Measurements from ENCODE around the gene GPR17.

The GPR17 gene

GRCh38 chr2:127614731-127615130 is 31.2 kb upstream of the GPR17 start:
- no peak for DNase-seq

DNA sequence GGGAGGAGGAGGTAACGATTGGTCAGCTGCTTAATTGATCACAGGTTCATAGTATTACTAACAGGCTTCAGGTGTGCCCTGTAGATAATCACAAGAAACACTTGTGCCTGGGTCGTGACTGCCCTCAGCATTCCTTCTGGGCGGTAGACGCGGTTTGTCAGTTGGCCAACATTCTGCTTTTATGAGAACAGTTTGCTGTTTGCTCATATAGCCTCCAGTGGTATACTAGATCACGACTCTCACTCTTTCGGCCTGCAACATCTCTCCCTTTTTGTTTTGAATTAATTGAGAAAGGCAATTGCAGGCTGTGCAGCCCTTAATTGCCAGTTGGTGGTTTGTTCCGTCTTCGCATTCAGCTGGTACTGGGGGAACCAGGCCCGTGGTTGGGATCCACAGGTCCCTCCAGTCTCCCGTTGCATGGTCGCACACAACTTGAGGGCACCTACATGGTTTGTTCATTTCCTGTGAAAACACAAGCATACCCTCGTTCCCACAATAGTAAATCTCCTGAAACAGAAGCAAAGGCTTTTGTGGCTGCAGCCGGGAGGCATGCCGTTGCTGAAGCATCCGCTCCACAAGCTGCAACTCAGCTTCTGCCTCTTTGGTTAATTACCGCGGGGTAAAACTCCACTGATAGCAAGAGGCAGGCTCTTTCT is 30.3 kb upstream of the GPR17 start:
- no peak for DNase-seq

- DNase-seq, result no peak
Observed at GRCh38 chr2:127618551-127619202, 27.3 kb upstream of the GPR17 start.

- DNase-seq, result no peak
Observed at GRCh38 chr2:127619203-127619590, 26.8 kb upstream of the GPR17 start.

DNA sequence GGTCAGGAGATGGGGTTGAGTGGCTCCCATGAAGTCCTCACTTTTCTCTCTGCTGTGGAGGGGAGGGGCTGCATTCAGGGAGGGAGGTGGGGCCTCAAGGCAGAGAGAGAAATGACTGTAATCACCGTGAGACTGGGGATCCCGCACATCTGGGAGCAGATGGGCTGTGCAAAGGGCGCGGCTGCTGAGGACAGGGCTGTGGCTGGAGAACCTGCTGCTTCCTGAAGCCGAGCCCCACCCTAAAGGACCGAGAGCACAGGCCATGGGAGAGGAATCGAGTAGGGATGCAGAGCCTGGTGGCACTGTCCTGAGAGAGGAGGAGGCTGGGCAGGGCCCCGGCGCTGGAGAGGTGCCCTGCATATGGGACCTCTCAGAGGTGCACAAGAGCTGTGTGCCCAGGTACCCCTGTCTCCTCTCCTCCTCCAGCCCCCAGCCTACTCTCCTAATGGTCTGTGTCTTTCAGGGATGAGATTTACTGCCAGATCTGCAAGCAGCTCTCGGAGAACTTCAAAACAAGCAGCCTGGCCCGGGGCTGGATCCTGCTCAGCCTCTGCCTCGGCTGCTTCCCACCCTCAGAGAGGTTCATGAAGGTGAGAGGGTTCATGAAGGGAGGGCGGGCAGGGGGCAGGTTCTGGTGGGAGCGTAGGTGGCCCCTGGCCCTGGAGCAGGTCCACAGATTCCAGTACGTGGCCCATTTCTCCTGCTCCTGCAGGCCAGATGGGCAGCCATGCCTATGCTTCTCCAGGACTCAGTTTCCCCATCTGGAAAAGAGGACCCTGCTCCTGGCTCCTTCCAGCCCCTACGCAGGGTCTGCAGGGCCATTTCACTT is 25.9 kb upstream of the GPR17 start:
- no peak for DNase-seq

- DNase-seq, result no peak
Observed at GRCh38 chr2:127620866-127621265, 25.1 kb upstream of the GPR17 start.

DNA sequence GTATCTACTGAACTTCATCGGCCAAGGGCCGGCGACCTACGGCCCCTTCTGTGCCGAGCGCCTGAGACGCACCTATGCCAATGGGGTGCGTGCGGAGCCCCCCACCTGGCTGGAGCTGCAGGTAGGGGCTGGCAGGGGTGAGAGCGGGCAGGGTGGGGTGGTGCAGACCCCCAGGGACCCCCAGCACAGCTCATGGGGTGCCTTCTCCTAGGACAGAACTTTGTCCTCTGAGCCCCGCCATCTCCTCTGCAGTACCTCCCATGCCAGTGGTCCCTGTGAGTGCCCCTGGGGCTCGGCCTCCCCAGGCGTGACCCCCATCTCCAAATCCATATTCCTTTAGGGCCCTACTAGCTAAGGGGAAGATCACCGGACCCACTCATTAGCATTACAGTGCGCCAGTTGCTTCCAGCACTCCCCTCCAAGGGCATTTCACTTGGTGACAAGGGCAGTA is 23.9 kb upstream of the GPR17 start:
- DNase-seq, result no peak

- DNase-seq, result no peak
Observed at GRCh38 chr2:127622561-127623387, 23.2 kb upstream of the GPR17 start.

GRCh38 chr2:127623388-127624319 is 22.3 kb upstream of the GPR17 start:
- no peak for DNase-seq

- DNase-seq, result no peak
Observed at GRCh38 chr2:127624320-127624755, 21.6 kb upstream of the GPR17 start.

- no peak for DNase-seq
Observed at GRCh38 chr2:127624756-127625571, 21.0 kb upstream of the GPR17 start.

DNA sequence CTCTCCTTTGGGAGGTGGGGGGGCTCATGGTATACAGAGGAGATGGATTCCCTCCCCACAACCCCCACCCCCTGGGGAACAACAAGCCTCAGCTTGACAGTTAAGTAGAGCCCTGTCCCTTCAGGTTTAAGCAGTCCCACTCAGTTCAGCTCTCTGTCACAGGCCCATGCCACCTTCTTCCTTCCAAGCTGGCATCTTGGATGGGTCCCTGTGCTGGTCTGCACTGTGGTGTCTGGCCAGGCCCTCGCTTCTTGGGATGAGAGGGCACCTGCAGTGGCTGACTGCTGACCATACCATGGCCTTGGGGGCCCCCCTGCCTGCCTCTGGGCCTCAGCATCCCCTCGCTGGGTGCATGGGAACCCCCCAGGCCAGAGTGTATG is 20.4 kb upstream of the GPR17 start:
- DNase-seq, result no peak

GRCh38 chr2:127626175-127626574 is 19.8 kb upstream of the GPR17 start:
- DNase-seq, result no peak

GRCh38 chr2:127626917-127627739 is 18.8 kb upstream of the GPR17 start:
- DNase-seq, result no peak

DNA sequence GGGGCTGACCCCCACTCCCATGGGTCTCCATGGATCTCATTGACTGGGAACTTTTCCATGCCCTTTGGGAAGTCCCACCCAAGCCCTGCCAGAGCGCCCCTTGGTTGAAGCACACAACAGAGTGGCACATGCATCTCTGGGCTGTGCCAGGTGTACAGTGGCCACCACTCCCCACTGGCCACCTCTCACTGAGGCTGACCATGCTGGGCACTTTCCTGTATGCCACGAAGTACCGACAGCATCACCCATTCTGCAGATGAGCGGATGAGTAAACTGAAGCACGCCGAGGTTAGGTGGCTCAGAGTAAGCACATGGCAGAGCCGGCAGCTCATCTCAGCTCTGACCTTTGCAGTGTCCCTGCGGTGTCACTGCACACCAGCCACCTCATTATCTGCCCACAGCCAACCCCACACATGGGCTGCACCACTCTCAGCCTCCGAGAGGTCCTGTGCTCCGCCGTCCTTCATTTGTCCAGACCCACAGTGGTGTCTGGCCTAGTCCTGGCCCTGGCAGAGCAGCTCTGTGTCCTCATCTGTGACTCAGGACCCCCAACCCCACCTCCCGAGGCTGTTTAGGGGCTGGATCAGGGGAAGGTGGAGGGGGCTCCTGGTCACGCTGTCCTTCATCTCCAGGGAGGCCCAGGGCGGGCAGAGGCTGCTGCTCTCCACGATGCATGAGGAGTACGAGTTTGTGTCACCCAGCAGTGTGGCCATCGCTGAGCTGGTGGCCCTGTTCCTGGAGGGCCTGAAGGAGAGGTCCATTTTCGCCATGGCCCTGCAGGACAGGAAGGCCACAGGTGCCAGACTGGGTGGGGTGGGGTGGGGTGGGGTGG is 18.0 kb upstream of the GPR17 start:
- DNase-seq, result no peak

DNA sequence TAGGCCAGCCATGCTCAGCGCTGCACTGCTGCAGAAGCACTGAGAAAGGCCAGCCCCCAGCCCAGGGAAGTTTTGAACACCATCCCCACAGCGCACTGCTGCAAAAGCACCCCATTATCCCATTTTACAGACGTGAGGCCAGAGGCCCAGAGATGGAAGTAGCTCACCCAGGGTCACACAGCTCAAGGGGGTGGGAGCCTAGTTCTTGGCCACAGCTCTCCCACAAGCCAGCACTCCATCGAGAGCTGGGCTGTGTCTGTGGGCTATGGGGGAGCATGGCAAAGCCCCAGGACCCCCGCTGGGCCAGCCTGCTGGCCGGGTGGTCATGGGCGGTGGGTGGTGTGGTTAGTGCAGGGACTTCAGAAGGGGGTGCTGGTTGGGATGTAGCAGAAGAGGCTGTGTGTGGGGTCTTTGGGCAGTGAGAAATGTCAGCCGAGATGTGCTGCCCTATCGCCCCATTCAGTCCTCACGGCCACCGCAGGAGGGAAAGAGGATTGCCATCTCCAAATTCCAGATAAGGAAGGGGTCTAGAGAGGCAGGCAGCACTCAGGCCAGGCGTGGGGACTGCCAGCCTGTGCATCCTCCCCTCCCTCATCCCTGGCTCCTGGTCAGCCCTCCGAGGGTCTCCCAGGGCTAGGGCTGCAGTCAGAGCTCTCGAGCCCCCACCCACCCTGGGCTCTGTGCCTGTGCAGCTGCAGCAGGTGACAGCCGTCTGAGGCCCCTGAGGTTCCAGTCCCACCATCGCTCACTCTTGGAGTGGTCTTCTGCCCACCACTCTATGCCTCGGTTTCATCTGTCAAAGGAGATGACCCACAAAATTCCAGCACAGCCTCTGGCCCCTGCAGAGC is 17.0 kb upstream of the GPR17 start:
- no peak for DNase-seq

- no peak for DNase-seq
Observed at GRCh38 chr2:127629637-127630036, 16.3 kb upstream of the GPR17 start.
